HUES6 (cell line): Measurements from ENCODE around the gene PHYKPL.
"Not testable (repeated sequence)": the region's sequence is repeated elsewhere in the genome, so short reads cannot be mapped to it uniquely, and the experiment has no call there.

Source experiments
- H3K27ac ChIP-seq: 2 replicates; pipeline ENCODE4 v1.7.0; 2013; ENCODE audit warnings: low read depth, mild to moderate bottlenecking, low read length, inconsistent platforms
- H3K27me3 ChIP-seq: 2 replicates; pipeline ENCODE4 v1.6.1; 2013; ENCODE audit warnings: low read length; ENCODE audit not compliant: control insufficient read depth, insufficient read depth
- H3K36me3 ChIP-seq: 2 replicates; pipeline ENCODE4 v1.6.1; 2013; ENCODE audit warnings: low read length; ENCODE audit not compliant: control insufficient read depth, insufficient read depth
- H3K4me1 ChIP-seq: 2 replicates; pipeline ENCODE4 v1.6.1; 2013; ENCODE audit warnings: low read length; ENCODE audit not compliant: control insufficient read depth, insufficient read depth
- H3K4me3 ChIP-seq: 2 replicates; pipeline ENCODE4 v1.5.1; 2013; ENCODE audit warnings: low read depth, low read length
- H3K9ac ChIP-seq: one replicate; pipeline ENCODE4 v1.6.1; 2013; ENCODE audit warnings: mild to moderate bottlenecking, low read length
- H3K9me3 ChIP-seq: 2 replicates; pipeline ENCODE4 v1.6.1; 2013; ENCODE audit warnings: low read depth, low read length; ENCODE audit not compliant: control insufficient read depth, insufficient read depth

PHYKPL gene

DNA sequence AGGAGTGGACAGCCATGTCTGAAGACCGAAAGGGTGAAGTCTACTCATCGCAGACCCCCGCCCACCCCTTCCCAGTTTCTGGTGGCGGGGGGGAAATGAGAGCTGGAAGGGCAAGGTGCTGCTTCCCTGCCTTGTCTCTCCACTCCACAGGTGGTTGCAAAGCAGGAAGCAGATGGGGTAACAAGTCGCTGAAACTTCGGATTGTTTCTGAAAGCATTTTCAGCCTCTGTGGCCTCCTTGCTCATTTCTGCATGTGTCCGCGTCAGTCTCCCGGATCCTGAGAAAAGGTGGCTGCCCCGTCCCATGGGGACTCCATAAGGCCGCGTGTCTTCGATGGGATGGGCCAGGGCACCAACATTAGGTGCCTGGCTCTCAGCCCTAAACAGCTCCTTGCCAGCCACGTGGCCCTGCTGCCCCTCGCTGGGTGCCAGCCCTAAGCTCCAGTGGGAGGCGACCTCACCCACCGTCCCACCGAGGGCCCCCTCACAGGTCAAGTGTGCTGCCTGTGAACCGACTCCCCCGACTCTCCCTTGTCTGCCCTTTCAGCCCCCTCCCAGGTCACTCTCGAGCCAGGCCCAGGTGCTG is 971 bp downstream of the PHYKPL start:
- peak overlapping the region; percentile 72; the same call in 1 of the 2 replicates for H3K27ac ChIP-seq
- no peaks in the 10 kb centered on the region for H3K27me3 ChIP-seq
- no peaks in the 10 kb centered on the region for H3K9me3 ChIP-seq
- H3K36me3 ChIP-seq = peaks cover 41% of the 10 kb centered on the region
- peaks cover 21% of the 10 kb centered on the region for H3K4me1 ChIP-seq
- H3K9ac ChIP-seq = peak overlapping the region; percentile 87
- peak overlapping the region; percentile 74 for H3K4me3 ChIP-seq

DNA sequence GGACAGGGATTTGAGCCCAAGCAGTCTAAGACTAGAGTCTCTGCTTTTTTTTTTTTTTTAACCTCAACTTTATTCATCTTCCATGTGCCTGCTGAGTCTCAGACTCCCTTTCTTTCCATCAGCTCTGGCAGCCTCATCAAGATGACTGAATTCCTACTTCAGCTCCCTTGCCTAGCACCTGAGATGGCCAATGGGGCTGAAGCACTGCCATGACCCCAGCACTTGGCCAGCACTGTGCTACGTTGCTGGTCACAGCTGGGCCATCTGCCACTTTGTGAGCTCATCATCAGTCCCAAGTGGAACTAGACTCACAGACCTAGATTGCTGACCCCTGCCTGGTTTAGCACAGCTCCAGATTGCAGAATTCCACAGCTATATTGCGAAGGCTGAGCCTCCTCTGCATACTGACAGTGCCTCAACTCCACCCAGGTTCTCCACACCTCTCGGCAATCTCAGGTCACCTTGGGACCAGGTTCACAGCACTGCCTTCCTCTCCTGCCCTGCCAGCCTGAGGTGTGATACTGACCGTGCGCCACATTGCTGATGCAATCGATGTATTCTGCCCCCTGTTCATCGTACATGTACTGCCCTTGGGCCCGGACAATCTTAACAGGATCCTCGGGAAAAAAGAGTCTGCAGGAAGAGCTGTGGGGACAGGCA is 1.6 kb downstream of the PHYKPL start:
- Histone ChIP-seq H3K4me3 (peak overlapping the region; percentile 74), H3K27me3 (no peaks in the 10 kb centered on the region), H3K9me3 (no peaks in the 10 kb centered on the region), H3K27ac (no peak overlapping the region), H3K9ac (peak overlapping the region; percentile 87), H3K36me3 (peaks cover 45% of the 10 kb centered on the region), H3K4me1 (peaks cover 21% of the 10 kb centered on the region)

GRCh38 chr5:178229861-178230260 is 2.7 kb downstream of the PHYKPL start:
- H3K9me3 ChIP-seq = no peaks in the 10 kb centered on the region
- no peak overlapping the region for H3K27ac ChIP-seq
- H3K4me1 ChIP-seq = peaks cover 20% of the 10 kb centered on the region
- H3K9ac ChIP-seq = no peak overlapping the region
- no peak overlapping the region for H3K4me3 ChIP-seq
- H3K27me3 ChIP-seq = no peaks in the 10 kb centered on the region
- peaks cover 45% of the 10 kb centered on the region for H3K36me3 ChIP-seq

GRCh38 chr5:178229111-178229510 is 3.5 kb downstream of the PHYKPL start:
- not testable (repeated sequence) for H3K9me3 ChIP-seq, H3K9ac ChIP-seq, H3K4me3 ChIP-seq, H3K27ac ChIP-seq, H3K27me3 ChIP-seq
- peaks cover 21% of the 10 kb centered on the region for H3K4me1 ChIP-seq
- peaks cover 51% of the 10 kb centered on the region for H3K36me3 ChIP-seq

DNA sequence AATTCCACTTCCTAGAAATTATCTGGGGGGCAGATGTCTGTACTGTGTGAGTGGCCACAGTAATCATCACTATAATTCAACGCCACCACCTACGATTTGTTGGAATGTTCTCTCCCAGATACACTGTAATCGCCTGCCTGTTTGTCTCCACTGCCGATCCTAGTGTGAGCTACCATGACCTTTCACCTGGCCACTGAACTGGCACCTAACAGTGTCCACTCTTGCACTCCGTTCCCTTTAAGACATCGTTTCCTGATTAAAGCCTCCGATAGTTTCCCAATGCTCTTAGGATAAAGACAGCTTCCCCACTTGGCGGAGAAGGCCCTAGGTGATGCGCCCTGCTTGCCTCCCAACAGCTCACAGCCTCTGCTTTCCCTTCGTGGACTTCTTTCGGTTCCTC is 4.0 kb downstream of the PHYKPL start:
- Histone ChIP-seq H3K9me3 (no peaks in the 10 kb centered on the region), H3K4me1 (peaks cover 26% of the 10 kb centered on the region), H3K27ac (no peak overlapping the region), H3K27me3 (no peaks in the 10 kb centered on the region), H3K4me3 (no peak overlapping the region), H3K36me3 (peaks cover 56% of the 10 kb centered on the region), H3K9ac (no peak overlapping the region)

DNA sequence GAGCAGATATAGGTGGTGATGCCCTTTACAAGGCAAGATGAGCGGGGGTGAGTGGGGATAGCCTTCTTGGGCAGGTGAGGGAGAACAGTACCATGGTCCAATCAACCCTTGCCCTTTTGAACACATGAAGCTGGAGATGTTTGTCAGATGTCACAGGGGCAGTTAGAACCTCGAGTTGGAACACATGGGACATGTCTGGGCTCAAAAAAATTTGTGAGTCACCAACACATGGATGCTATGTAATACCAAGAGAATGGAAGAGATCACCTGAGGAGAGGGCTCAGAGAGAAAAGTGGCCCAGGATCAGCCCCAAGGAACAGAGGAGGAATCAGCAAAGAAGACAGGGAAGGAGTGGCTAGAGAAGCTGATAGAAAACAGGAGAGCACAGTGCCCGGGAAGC is 4.7 kb downstream of the PHYKPL start:
- H3K9me3 ChIP-seq = no peaks in the 10 kb centered on the region
- no peak overlapping the region for H3K4me3 ChIP-seq
- H3K9ac ChIP-seq = no peak overlapping the region
- peaks cover 27% of the 10 kb centered on the region for H3K4me1 ChIP-seq
- H3K27me3 ChIP-seq = no peaks in the 10 kb centered on the region
- H3K36me3 ChIP-seq = peaks cover 61% of the 10 kb centered on the region
- H3K27ac ChIP-seq = no peak overlapping the region

GRCh38 chr5:178227138-178227659 is 5.4 kb downstream of the PHYKPL start:
- Histone ChIP-seq H3K36me3 (peaks cover 65% of the 10 kb centered on the region), H3K9ac (no peak overlapping the region)

GRCh38 chr5:178225174-178225573 is 7.4 kb downstream of the PHYKPL start:
- no peaks in the 10 kb centered on the region for H3K27me3 ChIP-seq
- H3K4me3 ChIP-seq = no peak overlapping the region
- no peak overlapping the region for H3K27ac ChIP-seq
- H3K36me3 ChIP-seq = peaks cover 73% of the 10 kb centered on the region
- H3K4me1 ChIP-seq = peaks cover 14% of the 10 kb centered on the region
- no peak overlapping the region for H3K9ac ChIP-seq
- H3K9me3 ChIP-seq = no peaks in the 10 kb centered on the region

More at GRCh38 chr5:178227138-178227659, 5.4 kb downstream of the PHYKPL start:
- H3K27me3 ChIP-seq = no peaks in the 10 kb centered on the region
- H3K9me3 ChIP-seq = no peaks in the 10 kb centered on the region
- peaks cover 26% of the 10 kb centered on the region for H3K4me1 ChIP-seq
- H3K27ac ChIP-seq = no peak overlapping the region
- no peak overlapping the region for H3K4me3 ChIP-seq

DNA sequence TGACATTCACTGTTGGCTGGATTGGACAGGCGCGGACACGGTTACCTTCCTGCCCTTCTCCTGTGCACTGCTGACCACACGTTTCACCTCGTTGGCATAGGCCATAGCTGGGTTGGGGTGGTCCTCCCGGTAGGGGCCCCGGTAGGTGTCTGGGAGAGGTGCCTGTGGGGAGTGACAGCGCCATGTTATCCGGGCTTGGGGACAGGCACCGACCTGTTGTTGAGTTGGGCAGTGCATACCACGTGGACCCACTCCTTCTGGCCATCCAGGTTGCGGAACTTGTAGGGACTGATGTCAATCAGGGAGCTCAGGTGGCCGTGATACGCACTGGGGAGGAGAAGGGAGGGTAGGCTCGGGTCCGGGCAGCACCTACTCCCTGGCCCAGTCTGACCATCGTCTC is 8.2 kb downstream of the PHYKPL start:
- H3K9ac ChIP-seq = no peak overlapping the region
- H3K4me3 ChIP-seq = no peak overlapping the region
- peaks cover 14% of the 10 kb centered on the region for H3K4me1 ChIP-seq
- peaks cover 68% of the 10 kb centered on the region for H3K36me3 ChIP-seq
- no peaks in the 10 kb centered on the region for H3K9me3 ChIP-seq
- H3K27ac ChIP-seq = no peak overlapping the region
- no peaks in the 10 kb centered on the region for H3K27me3 ChIP-seq

GRCh38 chr5:178223828-178224335 is 8.7 kb downstream of the PHYKPL start:
- peak overlapping the region; percentile 19 for H3K9ac ChIP-seq
- H3K27ac ChIP-seq = no peak overlapping the region
- peaks cover 69% of the 10 kb centered on the region for H3K36me3 ChIP-seq

DNA sequence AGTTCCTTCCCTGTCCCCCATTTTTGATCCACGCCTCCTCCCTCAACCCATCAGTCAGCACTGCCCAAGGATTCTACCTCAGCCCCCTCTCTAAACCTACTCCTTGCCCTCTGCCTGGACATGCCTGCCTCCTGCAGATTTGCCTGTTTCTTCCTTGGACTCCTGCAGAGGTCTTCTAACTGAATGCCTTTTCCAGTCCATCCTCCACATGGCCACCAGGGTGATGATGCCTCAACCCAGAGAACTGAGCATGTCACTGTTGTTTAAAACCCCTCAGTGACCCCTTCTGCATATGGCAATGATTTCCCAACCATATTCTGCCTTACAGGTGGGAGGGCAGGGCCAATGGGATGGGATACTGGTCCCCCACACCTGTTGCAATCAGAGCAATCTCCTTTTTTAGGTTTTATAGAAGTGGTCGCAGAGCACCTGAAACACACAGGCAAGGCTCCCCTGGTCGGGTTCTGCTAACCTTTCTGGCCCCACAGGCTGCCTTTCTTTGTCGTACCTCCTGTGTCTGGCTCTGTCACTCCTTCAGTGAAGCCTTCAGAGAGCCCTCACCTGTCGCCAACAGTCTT is 9.3 kb downstream of the PHYKPL start:
- H3K27ac ChIP-seq = no peak overlapping the region
- H3K9me3 ChIP-seq = no peaks in the 10 kb centered on the region
- H3K4me1 ChIP-seq = peaks cover 14% of the 10 kb centered on the region
- peaks cover 69% of the 10 kb centered on the region for H3K36me3 ChIP-seq
- H3K4me3 ChIP-seq = no peak overlapping the region
- H3K9ac ChIP-seq = no peak overlapping the region
- H3K27me3 ChIP-seq = no peaks in the 10 kb centered on the region

More at GRCh38 chr5:178223828-178224335, 8.7 kb downstream of the PHYKPL start:
- Histone ChIP-seq H3K27me3 (no peaks in the 10 kb centered on the region), H3K9me3 (no peaks in the 10 kb centered on the region), H3K4me1 (peaks cover 14% of the 10 kb centered on the region), H3K4me3 (no peak overlapping the region)
